GM12872 (cell line): Measurements from ENCODE around the gene CLMN.

ENCODE experiments used
- CTCF ChIP-seq: IDR thresholded peaks from 3 replicates; pipeline ENCODE4 v1.5.1; 2011; ENCODE audit warnings: low read depth, mild to moderate bottlenecking, low read length, moderate library complexity; ENCODE audit not compliant: insufficient read depth

The CLMN gene

GRCh38 chr14:95163666-95164065, 156.0 kb downstream of the CLMN start:
- no peak for TF ChIP-seq CTCF

GRCh38 chr14:95163132-95163531, 156.6 kb downstream of the CLMN start:
- TF ChIP-seq CTCF, result no peak

GRCh38 chr14:95162641-95163040, 157.1 kb downstream of the CLMN start:
- no peak for TF ChIP-seq CTCF

- no peak for TF ChIP-seq CTCF
Observed at GRCh38 chr14:95157327-95158189, 162.2 kb downstream of the CLMN start, which contains the start of gene DICER1. Gene DICER1, minus strand, starts transcription at chr14:95157529. Its CDS starts 24,071 bp downstream, at chr14:95133458.

- no peak for TF ChIP-seq CTCF
Observed at GRCh38 chr14:95157048-95157326, 162.7 kb downstream of the CLMN start.

GRCh38 chr14:95156161-95157047, 163.3 kb downstream of the CLMN start:
- TF ChIP-seq CTCF, result no peak

- no peak for TF ChIP-seq CTCF
Observed at GRCh38 chr14:95155045-95155444, 164.7 kb downstream of the CLMN start.
